Astrocyte (in vitro differentiated cells and primary cell): ENCODE data around the gene MYH10.

Experiments used
- EZH2 ChIP-seq: IDR thresholded peaks from 2 replicates; pipeline ENCODE4 v1.6.1; 2012; ENCODE audit warnings: mild to moderate bottlenecking, low read length, inconsistent platforms; ENCODE audit not compliant: insufficient read depth
- TF ChIP-seq, protein P1 (sequence below): IDR thresholded peaks from 2 replicates; pipeline ENCODE4 v1.5.1; 2011; ENCODE audit warnings: low read depth, mild to moderate bottlenecking, inconsistent platforms, low read length, moderate library complexity; ENCODE audit not compliant: insufficient read depth

- TF ChIP-seq, protein P1, sequence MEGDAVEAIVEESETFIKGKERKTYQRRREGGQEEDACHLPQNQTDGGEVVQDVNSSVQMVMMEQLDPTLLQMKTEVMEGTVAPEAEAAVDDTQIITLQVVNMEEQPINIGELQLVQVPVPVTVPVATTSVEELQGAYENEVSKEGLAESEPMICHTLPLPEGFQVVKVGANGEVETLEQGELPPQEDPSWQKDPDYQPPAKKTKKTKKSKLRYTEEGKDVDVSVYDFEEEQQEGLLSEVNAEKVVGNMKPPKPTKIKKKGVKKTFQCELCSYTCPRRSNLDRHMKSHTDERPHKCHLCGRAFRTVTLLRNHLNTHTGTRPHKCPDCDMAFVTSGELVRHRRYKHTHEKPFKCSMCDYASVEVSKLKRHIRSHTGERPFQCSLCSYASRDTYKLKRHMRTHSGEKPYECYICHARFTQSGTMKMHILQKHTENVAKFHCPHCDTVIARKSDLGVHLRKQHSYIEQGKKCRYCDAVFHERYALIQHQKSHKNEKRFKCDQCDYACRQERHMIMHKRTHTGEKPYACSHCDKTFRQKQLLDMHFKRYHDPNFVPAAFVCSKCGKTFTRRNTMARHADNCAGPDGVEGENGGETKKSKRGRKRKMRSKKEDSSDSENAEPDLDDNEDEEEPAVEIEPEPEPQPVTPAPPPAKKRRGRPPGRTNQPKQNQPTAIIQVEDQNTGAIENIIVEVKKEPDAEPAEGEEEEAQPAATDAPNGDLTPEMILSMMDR: no peak
- TF ChIP-seq EZH2: no peak
These were observed 188.2 kb downstream of the MYH10 start for GRCh38 chr17:8442310-8442709.
